Activated CD8-positive, alpha-beta T cell treated with anti-CD3 and anti-CD28 coated beads for 36 hours (primary cell): Measurements from ENCODE around the gene MED16. TPM values are rescaled to one million over a fixed set of nuclear protein-coding genes. Genes with fewer than 3 reads are reported as not detected.

ENCODE experiments used
- ATAC-seq: fragments of 200-7000 bp; cut with Tn5 transposase; one replicate; pipeline ENCODE4 v1.10.0; 2021; ENCODE audit warnings: mild to moderate bottlenecking, moderate library complexity
- CTCF ChIA-PET: fragments of 350-600 bp; sonication (Branson Sonifier 250); formaldehyde crosslinking; loops from one replicate; lab custom pipeline; 2021; ENCODE audit warnings: antibody characterized with exemption; lab: Charles Lee
- POLR2A ChIA-PET: fragments of 350-600 bp; sonication (Branson Sonifier 250); formaldehyde crosslinking; loops from one replicate; lab custom pipeline; 2021; ENCODE audit warnings: antibody characterized with exemption; lab: Charles Lee
- DNase-seq: peaks from one replicate; pipeline ENCODE4 v3.0.0-alpha.2; 2020
- H3K27ac Mint-ChIP-seq: one replicate; pipeline ENCODE4 v1.8.0; 2021; ENCODE audit warnings: mild to moderate bottlenecking, mixed read lengths
- H3K27me3 Mint-ChIP-seq: one replicate; pipeline ENCODE4 v1.8.0; 2021; ENCODE audit warnings: mixed read lengths
- H3K36me3 Mint-ChIP-seq: one replicate; pipeline ENCODE4 v1.8.0; 2021; ENCODE audit warnings: low read depth, mixed read lengths
- H3K4me1 Mint-ChIP-seq: one replicate; pipeline ENCODE4 v1.8.0; 2021; ENCODE audit warnings: low read depth, mixed read lengths
- H3K4me3 Mint-ChIP-seq: one replicate; pipeline ENCODE4 v1.8.0; 2021; ENCODE audit warnings: mild to moderate bottlenecking, moderate library complexity, mixed read lengths
- H3K9me3 Mint-ChIP-seq: one replicate; pipeline ENCODE4 v1.8.0; 2021; ENCODE audit warnings: mixed read lengths
- intact Hi-C: fragments of 100-400 bp; cut with micrococcal nuclease; formaldehyde crosslinking; loops from one replicate; pipeline ENCODE4 v1.10.0; 2022
- total RNA-seq, 2 experiments: library from RNA; stranded (reverse); gene quantifications; one replicate each; pipeline ENCODE4 v1.2.3, GENCODE V29; 2021
- TF ChIP-seq, protein P1 (sequence below): fragments of 200-600 bp; IDR thresholded peaks from one replicate; pipeline ENCODE4 v1.8.0; 2022; ENCODE audit warnings: antibody characterized with exemption, mild to moderate bottlenecking

The MED16 gene
- total RNA-seq, 2 experiments from 2014 or later, result 37.6 to 37.8 TPM

DNA sequence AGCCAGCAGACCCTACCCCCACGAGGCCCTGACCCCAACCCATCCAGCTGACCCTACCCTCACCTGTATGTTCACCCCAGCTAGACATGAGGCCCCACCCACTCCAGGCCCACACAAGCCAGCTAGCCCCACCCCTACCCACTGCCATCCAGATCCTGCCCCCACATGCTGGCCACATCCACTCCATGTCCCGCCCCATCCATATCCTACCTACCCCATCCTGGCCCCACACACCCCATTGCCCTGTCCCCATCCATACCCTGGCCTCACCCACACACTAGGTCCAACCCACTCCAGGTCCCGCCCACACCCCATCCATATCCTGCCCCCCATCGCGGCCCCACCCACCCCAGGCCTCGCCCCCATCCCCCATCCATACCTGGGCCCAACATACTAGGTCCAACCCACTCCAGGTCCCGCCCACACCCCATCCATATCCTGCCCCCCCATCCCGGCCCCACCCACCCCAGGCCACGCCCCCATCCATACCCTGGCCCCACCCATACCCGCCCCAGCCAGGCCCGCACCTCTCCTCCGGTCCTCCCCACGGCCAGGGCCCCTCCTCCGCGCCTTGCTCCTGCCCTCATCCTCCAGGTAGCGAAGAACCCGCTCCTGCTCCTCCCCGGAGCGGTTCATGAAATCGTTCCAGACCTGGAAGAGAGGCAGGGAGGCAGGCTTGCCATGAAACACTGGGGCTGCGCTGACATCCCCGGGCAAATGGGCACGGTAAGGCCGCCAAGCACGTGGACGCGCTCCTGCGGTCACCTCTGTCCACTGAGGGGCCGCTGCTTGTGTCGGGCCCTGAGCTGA is 7.5 kb upstream of the MED16 start:
- DNase-seq, result peak; percentile 48
- H3K4me1 Mint-ChIP-seq, result peaks cover 21% of the 10 kb centered on the region
- no peak overlapping the region for H3K4me3 Mint-ChIP-seq
- no peak overlapping the region for H3K27ac Mint-ChIP-seq
- no peaks in the 10 kb centered on the region for H3K9me3 Mint-ChIP-seq
- peaks cover 12% of the 10 kb centered on the region for H3K36me3 Mint-ChIP-seq
- CTCF ChIA-PET, result no interaction called here
- TF ChIP-seq, protein P1, sequence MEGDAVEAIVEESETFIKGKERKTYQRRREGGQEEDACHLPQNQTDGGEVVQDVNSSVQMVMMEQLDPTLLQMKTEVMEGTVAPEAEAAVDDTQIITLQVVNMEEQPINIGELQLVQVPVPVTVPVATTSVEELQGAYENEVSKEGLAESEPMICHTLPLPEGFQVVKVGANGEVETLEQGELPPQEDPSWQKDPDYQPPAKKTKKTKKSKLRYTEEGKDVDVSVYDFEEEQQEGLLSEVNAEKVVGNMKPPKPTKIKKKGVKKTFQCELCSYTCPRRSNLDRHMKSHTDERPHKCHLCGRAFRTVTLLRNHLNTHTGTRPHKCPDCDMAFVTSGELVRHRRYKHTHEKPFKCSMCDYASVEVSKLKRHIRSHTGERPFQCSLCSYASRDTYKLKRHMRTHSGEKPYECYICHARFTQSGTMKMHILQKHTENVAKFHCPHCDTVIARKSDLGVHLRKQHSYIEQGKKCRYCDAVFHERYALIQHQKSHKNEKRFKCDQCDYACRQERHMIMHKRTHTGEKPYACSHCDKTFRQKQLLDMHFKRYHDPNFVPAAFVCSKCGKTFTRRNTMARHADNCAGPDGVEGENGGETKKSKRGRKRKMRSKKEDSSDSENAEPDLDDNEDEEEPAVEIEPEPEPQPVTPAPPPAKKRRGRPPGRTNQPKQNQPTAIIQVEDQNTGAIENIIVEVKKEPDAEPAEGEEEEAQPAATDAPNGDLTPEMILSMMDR, result no peak
- POLR2A ChIA-PET, result no interaction called here
- no peaks in the 10 kb centered on the region for H3K27me3 Mint-ChIP-seq
- intact Hi-C loops, result no loop called here
- peak; percentile 65 for ATAC-seq

DNA sequence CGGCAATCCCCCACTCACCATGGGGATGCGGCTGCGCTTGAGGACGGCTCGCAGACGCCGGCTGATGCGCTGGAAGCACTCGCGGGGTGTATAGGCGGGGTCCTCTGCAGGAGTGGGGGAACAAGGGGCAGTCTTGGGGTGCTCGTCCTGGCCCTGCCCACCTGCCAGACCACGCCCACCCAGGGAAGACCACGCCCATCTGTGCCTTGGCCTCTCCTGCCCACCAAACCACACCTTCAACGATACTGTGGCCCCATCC is 7.0 kb upstream of the MED16 start:
- POLR2A ChIA-PET, result no interaction called here
- Mint-ChIP-seq H3K27ac (no peak overlapping the region), H3K36me3 (peaks cover 12% of the 10 kb centered on the region), H3K27me3 (no peaks in the 10 kb centered on the region), H3K9me3 (no peaks in the 10 kb centered on the region), H3K4me3 (no peak overlapping the region), H3K4me1 (peaks cover 20% of the 10 kb centered on the region)
- TF ChIP-seq, protein P1, result no peak
- intact Hi-C loops, result no loop called here
- CTCF ChIA-PET, result no interaction called here
- DNase-seq (no peak), ATAC-seq (peak; percentile 19)

DNA sequence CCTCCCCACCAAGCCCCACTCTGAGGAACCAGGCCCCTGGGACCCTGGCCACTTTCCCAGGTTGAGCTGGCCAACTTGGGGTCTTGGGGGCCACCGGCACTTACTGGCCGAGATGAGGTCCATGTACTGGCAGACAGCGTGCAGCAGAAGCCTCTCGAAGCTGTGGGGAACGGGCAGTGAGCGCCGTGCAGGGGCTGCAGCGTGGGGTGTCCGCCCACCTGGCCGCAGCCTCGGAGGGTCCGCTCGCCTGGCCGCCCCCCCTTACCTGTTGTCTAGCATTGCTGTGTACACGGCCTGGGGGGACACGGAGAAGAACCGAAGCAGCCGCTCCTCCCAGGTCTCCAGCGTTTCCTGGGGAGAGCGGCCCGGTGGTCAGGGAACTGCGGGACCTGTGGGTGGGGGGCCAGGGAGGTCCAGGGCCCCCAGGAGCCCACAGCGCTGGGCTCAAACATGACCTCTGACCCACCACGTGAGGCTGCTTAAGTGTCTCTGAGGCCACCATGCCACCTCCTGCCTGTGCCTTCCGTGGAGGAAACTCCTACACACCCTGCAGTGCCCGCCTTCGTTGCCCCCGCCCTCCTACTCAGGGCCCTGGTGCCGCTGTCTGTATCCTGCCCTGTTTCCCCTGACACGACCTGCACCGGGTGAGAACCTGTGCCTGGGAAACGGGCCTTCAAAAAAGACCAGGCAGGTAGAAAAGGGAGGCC is 6.5 kb upstream of the MED16 start:
- DNase-seq, result no peak
- H3K27ac Mint-ChIP-seq, result no peak overlapping the region
- TF ChIP-seq, protein P1, result no peak
- H3K4me3 Mint-ChIP-seq, result no peak overlapping the region
- intact Hi-C loops, result no loop called here
- ChIA-PET CTCF (no interaction called here), POLR2A (no interaction called here)
- peaks cover 19% of the 10 kb centered on the region for H3K4me1 Mint-ChIP-seq
- no peak for ATAC-seq
- peaks cover 12% of the 10 kb centered on the region for H3K36me3 Mint-ChIP-seq
- H3K9me3 Mint-ChIP-seq, result no peaks in the 10 kb centered on the region
- H3K27me3 Mint-ChIP-seq, result no peaks in the 10 kb centered on the region

DNA sequence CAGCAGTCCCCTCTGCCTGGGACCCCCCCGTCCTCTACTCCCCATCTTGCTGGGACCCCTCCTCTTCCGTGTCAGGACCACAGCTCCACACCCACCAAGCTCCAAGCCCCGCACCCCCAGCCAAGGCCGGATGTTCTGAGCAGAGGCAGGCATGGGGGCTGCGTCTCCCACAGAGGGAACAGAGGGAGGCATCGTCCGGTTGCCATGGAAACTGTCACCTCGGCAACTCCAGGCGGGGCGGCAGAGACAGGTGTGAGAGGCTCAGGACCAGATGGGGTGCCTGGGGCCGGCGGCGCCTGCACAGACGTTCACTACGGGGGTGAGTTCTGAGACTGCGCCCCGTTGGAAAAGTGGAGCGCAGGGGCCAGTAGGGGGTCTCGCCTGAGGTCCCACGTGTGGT is 5.7 kb upstream of the MED16 start:
- Mint-ChIP-seq H3K4me1 (peaks cover 13% of the 10 kb centered on the region), H3K27ac (no peak overlapping the region), H3K4me3 (no peak overlapping the region), H3K27me3 (no peaks in the 10 kb centered on the region), H3K9me3 (no peaks in the 10 kb centered on the region), H3K36me3 (peaks cover 9% of the 10 kb centered on the region)
- POLR2A ChIA-PET, result interaction anchor here (1.2 kb wide), 1 partner anchor 11 kb away, joined by 3 read pairs; no protein-coding TSS in a partner anchor
- DNase-seq (peak; percentile 57), ATAC-seq (peak; percentile 28)
- CTCF ChIA-PET, result no interaction called here
- TF ChIP-seq, protein P1, result no peak
- intact Hi-C loops, result no loop called here

DNA sequence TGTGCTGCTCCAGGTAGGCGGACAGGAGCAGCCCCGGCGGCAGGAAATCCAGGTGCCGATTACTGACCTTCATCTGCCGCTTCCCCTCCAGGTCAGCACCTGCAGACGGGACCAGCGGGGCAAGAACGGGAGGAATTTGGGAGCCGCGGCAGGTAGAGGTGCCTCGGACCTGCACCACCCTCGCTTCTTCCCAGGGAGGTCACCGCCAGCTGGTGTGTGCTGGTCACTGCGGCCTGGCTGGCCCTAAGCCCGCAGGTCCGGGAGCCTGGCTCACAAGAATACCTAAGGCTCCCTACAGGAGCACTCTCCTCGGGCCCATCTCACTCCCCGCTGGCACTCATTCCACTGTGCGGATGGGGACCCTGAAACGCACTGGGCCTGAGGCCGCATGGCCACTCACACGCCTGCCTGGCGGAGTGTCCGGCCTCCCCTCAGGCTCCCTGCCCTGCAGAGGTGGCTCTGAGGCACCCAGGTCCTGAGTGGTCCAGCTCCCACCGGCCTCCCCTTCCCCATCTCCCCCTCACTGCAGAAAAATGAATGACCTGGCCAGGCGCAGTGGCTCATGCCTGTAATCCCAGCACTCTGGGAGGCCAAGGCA is 4.6 kb upstream of the MED16 start:
- Mint-ChIP-seq H3K27ac (no peak overlapping the region), H3K9me3 (no peaks in the 10 kb centered on the region), H3K36me3 (peaks cover 9% of the 10 kb centered on the region), H3K27me3 (no peaks in the 10 kb centered on the region), H3K4me3 (no peak overlapping the region), H3K4me1 (peaks cover 12% of the 10 kb centered on the region)
- ChIA-PET CTCF (interaction anchor here (1.1 kb wide), 1 partner anchor 104 kb away, joined by 3 read pairs; no protein-coding TSS in a partner anchor), POLR2A (interaction anchor here (0.7 to 1.2 kb wide), 2 partner anchors 12 kb away, joined by 3 read pairs; no protein-coding TSS in a partner anchor)
- intact Hi-C loops, result no loop called here
- TF ChIP-seq, protein P1, result no peak
- DNase-seq (no peak), ATAC-seq (no peak)
